ENCODE measurements around the gene IRF2BP2. TPM values are rescaled to one million over a fixed set of nuclear protein-coding genes. Genes with fewer than 3 reads are reported as not detected.

The IRF2BP2 gene
- total and polyA plus RNA-seq, 2 of the 13 experiments (the other 11 are each of a cell fraction or from before 2014, with no cell fraction given) = 140 to 147 TPM

DNA sequence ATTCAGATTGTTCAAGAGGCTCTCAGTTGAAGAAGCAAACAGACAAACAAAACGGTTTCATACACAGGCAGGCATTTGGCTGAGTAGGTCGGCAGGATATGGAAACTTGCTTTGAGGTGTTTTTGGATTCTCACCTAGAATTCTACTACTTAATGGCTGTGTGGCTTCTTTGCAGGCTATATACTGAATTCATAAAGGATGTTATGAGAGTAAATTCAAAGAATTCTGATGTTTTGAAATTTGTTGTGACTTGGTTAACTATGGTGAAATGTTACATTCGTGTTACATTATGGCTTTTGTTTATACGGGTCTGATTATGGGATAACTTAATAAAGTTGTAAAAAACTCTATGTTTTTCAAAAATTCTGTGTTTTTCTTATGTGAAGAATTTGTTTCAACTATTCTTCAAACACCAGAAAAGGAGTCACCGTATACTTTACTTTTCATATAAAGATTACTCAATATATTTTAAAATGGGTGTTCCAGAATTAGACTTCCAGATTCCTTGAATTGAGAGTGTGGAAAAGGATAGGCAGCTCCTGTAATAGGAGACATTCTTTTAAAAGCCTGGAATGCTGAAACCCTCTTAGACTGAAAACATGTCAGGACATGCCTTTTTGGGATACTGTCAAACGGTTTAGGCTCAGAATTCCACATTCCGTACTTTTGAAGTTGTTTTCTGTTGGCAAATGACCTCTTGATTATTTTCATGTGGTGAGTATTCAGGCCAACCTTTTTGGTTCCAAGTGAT, 8.2 kb upstream of the IRF2BP2 start (continued):
- TF ChIP-seq ZNF570 (CRISPR knock-in tag; IDR thresholded peaks at IDR 0.05; ENCODE audit: borderline replicate concordance) (no peak), ATAD3A (CRISPR knock-in tag; IDR thresholded peaks at IDR 0.05) (no peak), KDM6A (CRISPR knock-in tag; IDR thresholded peaks at IDR 0.05; ENCODE audit: low read depth) (no peak), ELF1 (CRISPR knock-in tag; IDR thresholded peaks at IDR 0.05) (no peak), MED13 (CRISPR knock-in tag; IDR thresholded peaks at IDR 0.05) (peak; percentile 74; the same call in 1 of the 2 replicates), SRSF9 (IDR thresholded peaks at IDR 0.05; ENCODE audit: borderline replicate concordance, insufficient read depth, low read depth, low read length, poor library complexity, severe bottlenecking) (no peak), HHEX (CRISPR knock-in tag; IDR thresholded peaks at IDR 0.05) (no peak), ZNF30 (CRISPR knock-in tag; IDR thresholded peaks at IDR 0.05) (no peak), BHLHE40 (IDR thresholded peaks at IDR 0.05; ENCODE audit: low read length) (no peak), KDM4B (CRISPR knock-in tag; IDR thresholded peaks at IDR 0.05) (no peak), FOXP1 (IDR thresholded peaks at IDR 0.05) (no peak), FOXP1 (CRISPR knock-in tag; IDR thresholded peaks at IDR 0.05) (0 out of 2 replicates have a peak, but pooled peaks have one; percentile 9), GATAD2A (CRISPR knock-in tag; IDR thresholded peaks at IDR 0.05) (peak; percentile 79)
- TF ChIP-seq, protein P1, sequence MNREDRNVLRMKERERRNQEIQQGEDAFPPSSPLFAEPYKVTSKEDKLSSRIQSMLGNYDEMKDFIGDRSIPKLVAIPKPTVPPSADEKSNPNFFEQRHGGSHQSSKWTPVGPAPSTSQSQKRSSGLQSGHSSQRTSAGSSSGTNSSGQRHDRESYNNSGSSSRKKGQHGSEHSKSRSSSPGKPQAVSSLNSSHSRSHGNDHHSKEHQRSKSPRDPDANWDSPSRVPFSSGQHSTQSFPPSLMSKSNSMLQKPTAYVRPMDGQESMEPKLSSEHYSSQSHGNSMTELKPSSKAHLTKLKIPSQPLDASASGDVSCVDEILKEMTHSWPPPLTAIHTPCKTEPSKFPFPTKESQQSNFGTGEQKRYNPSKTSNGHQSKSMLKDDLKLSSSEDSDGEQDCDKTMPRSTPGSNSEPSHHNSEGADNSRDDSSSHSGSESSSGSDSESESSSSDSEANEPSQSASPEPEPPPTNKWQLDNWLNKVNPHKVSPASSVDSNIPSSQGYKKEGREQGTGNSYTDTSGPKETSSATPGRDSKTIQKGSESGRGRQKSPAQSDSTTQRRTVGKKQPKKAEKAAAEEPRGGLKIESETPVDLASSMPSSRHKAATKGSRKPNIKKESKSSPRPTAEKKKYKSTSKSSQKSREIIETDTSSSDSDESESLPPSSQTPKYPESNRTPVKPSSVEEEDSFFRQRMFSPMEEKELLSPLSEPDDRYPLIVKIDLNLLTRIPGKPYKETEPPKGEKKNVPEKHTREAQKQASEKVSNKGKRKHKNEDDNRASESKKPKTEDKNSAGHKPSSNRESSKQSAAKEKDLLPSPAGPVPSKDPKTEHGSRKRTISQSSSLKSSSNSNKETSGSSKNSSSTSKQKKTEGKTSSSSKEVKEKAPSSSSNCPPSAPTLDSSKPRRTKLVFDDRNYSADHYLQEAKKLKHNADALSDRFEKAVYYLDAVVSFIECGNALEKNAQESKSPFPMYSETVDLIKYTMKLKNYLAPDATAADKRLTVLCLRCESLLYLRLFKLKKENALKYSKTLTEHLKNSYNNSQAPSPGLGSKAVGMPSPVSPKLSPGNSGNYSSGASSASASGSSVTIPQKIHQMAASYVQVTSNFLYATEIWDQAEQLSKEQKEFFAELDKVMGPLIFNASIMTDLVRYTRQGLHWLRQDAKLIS (CRISPR knock-in tag; IDR thresholded peaks at IDR 0.05) = 0 out of 2 replicates have a peak, but pooled peaks have one; percentile 40
- TF ChIP-seq, protein P2, sequence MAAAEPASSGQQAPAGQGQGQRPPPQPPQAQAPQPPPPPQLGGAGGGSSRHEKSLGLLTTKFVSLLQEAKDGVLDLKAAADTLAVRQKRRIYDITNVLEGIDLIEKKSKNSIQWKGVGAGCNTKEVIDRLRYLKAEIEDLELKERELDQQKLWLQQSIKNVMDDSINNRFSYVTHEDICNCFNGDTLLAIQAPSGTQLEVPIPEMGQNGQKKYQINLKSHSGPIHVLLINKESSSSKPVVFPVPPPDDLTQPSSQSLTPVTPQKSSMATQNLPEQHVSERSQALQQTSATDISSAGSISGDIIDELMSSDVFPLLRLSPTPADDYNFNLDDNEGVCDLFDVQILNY (CRISPR knock-in tag; conservative IDR thresholded peaks at IDR 0.05) = no peak
- TF ChIP-seq, protein P3, sequence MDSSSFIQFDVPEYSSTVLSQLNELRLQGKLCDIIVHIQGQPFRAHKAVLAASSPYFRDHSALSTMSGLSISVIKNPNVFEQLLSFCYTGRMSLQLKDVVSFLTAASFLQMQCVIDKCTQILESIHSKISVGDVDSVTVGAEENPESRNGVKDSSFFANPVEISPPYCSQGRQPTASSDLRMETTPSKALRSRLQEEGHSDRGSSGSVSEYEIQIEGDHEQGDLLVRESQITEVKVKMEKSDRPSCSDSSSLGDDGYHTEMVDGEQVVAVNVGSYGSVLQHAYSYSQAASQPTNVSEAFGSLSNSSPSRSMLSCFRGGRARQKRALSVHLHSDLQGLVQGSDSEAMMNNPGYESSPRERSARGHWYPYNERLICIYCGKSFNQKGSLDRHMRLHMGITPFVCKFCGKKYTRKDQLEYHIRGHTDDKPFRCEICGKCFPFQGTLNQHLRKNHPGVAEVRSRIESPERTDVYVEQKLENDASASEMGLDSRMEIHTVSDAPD (CRISPR knock-in tag; IDR thresholded peaks at IDR 0.05) = no peak
- TF ChIP-seq, protein P4, sequence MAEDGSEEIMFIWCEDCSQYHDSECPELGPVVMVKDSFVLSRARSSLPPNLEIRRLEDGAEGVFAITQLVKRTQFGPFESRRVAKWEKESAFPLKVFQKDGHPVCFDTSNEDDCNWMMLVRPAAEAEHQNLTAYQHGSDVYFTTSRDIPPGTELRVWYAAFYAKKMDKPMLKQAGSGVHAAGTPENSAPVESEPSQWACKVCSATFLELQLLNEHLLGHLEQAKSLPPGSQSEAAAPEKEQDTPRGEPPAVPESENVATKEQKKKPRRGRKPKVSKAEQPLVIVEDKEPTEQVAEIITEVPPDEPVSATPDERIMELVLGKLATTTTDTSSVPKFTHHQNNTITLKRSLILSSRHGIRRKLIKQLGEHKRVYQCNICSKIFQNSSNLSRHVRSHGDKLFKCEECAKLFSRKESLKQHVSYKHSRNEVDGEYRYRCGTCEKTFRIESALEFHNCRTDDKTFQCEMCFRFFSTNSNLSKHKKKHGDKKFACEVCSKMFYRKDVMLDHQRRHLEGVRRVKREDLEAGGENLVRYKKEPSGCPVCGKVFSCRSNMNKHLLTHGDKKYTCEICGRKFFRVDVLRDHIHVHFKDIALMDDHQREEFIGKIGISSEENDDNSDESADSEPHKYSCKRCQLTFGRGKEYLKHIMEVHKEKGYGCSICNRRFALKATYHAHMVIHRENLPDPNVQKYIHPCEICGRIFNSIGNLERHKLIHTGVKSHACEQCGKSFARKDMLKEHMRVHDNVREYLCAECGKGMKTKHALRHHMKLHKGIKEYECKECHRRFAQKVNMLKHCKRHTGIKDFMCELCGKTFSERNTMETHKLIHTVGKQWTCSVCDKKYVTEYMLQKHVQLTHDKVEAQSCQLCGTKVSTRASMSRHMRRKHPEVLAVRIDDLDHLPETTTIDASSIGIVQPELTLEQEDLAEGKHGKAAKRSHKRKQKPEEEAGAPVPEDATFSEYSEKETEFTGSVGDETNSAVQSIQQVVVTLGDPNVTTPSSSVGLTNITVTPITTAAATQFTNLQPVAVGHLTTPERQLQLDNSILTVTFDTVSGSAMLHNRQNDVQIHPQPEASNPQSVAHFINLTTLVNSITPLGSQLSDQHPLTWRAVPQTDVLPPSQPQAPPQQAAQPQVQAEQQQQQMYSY (CRISPR knock-in tag; IDR thresholded peaks at IDR 0.05) = peak; percentile 78; the same call in 1 of the 2 replicates
- TF ChIP-seq, protein P5, sequence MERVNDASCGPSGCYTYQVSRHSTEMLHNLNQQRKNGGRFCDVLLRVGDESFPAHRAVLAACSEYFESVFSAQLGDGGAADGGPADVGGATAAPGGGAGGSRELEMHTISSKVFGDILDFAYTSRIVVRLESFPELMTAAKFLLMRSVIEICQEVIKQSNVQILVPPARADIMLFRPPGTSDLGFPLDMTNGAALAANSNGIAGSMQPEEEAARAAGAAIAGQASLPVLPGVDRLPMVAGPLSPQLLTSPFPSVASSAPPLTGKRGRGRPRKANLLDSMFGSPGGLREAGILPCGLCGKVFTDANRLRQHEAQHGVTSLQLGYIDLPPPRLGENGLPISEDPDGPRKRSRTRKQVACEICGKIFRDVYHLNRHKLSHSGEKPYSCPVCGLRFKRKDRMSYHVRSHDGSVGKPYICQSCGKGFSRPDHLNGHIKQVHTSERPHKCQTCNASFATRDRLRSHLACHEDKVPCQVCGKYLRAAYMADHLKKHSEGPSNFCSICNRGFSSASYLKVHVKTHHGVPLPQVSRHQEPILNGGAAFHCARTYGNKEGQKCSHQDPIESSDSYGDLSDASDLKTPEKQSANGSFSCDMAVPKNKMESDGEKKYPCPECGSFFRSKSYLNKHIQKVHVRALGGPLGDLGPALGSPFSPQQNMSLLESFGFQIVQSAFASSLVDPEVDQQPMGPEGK (CRISPR knock-in tag; IDR thresholded peaks at IDR 0.05) = no peak

All from HepG2 (cell line).